NCI-H1436 treated with DMSO at 0.1 percent for 48 hours (cell line): ENCODE data around the gene SPATA31A1.
"Not testable (repeated sequence)": the region's sequence is repeated elsewhere in the genome, so short reads cannot be mapped to it uniquely, and the experiment has no call there.

Source experiments
- DNase-seq: peaks from one replicate; lab custom pipeline; 2025; lab: John Stamatoyannopoulos, UW

The SPATA31A1 gene

GRCh38 chr9:39355369-39355768 is at the start of gene SPATA31A1:
Gene SPATA31A1 (plus strand): TSS chr9:39355669. CDS start chr9:39355731, 62 bp downstream.
- not testable (repeated sequence) for DNase-seq

- DNase-seq, result not testable (repeated sequence)
Measured at GRCh38 chr9:39407261-39408204, 52.1 kb downstream of the SPATA31A1 start.

GRCh38 chr9:39411254-39411940 is 55.9 kb downstream of the SPATA31A1 start:
- not testable (repeated sequence) for DNase-seq
